ENCODE data around the gene NUDT13. TPM values are rescaled to one million over a fixed set of nuclear protein-coding genes. Genes with fewer than 3 reads are reported as not detected.
A peak's percentile ranks its signal among the peaks of the same experiment; 100 is the strongest.

Gene NUDT13
- total and polyA plus RNA-seq, 9 of the 15 experiments (the other 6 are each of a cell fraction or from before 2014, with no cell fraction given), result 4.7 to 11.1 (median 5.6) TPM

- Histone ChIP-seq H2AFZ (ENCODE audit: low read depth, low read length) (peak within 1 kb of the TSS; percentile 82), H3K4me3 (peak within 1 kb of the TSS; percentile 74), H3K27me3 (ENCODE audit: control insufficient read depth in 2 of 2, insufficient read depth in 2 of 2, low read length in 2 of 2) (no peaks in the 10 kb centered on the region), H3K4me2 (ENCODE audit: insufficient read depth, low read length) (peak within 1 kb of the TSS; percentile 82), H3K27ac (ENCODE audit: extremely low read depth, low read depth, low read length) (peak within 1 kb of the TSS; percentile 90), H3K9ac (ENCODE audit: insufficient read depth in 1 of 2, low read depth in 2 of 2, low read length in 2 of 2) (peak within 1 kb of the TSS; percentile 91 to 99), H3K4me1 (replicated peaks in 1 of 2; ENCODE audit: control insufficient read depth in 2 of 2, insufficient read depth in 2 of 2, low read length in 2 of 2) (peaks cover 9 to 12% of the 10 kb centered on the region in 2 experiments; a peak in 3 of 5 replicates), H3K79me2 (ENCODE audit: control insufficient read depth, insufficient read depth, low read length) (peaks cover 49% of the 10 kb centered on the region), H3K9me1 (ENCODE audit: control insufficient read depth, insufficient read depth, low read length) (no peaks in the 10 kb centered on the region), H3K36me3 (ENCODE audit: control insufficient read depth, insufficient read depth, low read length) (peaks cover under 1% of the 10 kb centered on the region; the same call in 2 of the 3 replicates), H4K20me1 (replicated peaks; ENCODE audit: control insufficient read depth, insufficient read depth, low read length) (peaks cover 8% of the 10 kb centered on the region; the same call in 1 of the 2 replicates), H3K9me3 (replicated peaks; ENCODE audit: control insufficient read depth, insufficient read depth, low read depth, low read length) (no peaks in the 10 kb centered on the region)
- peak; percentile 84 for FAIRE-seq
- peak; percentile 99 for DNase-seq (ENCODE audit: extremely low read depth in 1 of 4, low spot score in 3 of 4)
- no TSS peak for BruUV-seq (replicated peaks)
- intact Hi-C loops (cut with micrococcal nuclease), result loop anchor here (1.0 to 5.0 kb wide), 4 partner anchors 14 to 151 kb away; partner anchors contain the start of genes DNAJC9, ECD, FAM149B1 and NUDT13
- CTCF ChIA-PET (ENCODE audit: low intra/inter-chr PET ratio), result interaction anchor here (0.6 to 2.7 kb wide), 2 partner anchors 14 to 62 kb away, joined by 3 to 18 read pairs; partner anchors contain the start of gene NUDT13
- WGBS (ENCODE audit: insufficient coverage, low coverage, missing lambda C conversion rate), result under 1% methylated on average over 71 of the region's 75 CpGs
- POLR2A ChIA-PET, result interaction anchor here (0.6 to 7.5 kb wide), 43 partner anchors 10 to 836 kb away, joined by 3 to 112 read pairs (median 4); partner anchors contain the start of genes DNAJC9, ECD, FAM149B1 and NUDT13
- peak; percentile 95 for ATAC-seq
- in situ Hi-C loops (cut with MboI), result no loop called here
- no peak for TF ChIP-seq ZNF76 (CRISPR knock-in tag; IDR thresholded peaks at IDR 0.05; ENCODE audit: borderline replicate concordance)
- TF ChIP-seq PHTF2 (CRISPR knock-in tag; IDR thresholded peaks at IDR 0.05), result no peak
- TF ChIP-seq RERE (CRISPR knock-in tag; IDR thresholded peaks at IDR 0.05; ENCODE audit: borderline replicate concordance), result 0 out of 2 replicates have a peak, but pooled peaks have one; percentile 41
- TF ChIP-seq KAT2B (IDR thresholded peaks at IDR 0.05; ENCODE audit: low read depth, low read length), result no peak
- no peak for TF ChIP-seq HNRNPUL1 (IDR thresholded peaks at IDR 0.05; ENCODE audit: low read length)
- TF ChIP-seq SMARCC2 (IDR thresholded peaks at IDR 0.05; ENCODE audit: low read depth), result peak; percentile 29; the same call in 1 of the 2 replicates
- no peak for TF ChIP-seq ID3 (CRISPR knock-in tag; IDR thresholded peaks at IDR 0.05)
- peak; percentile 45; the same call in 1 of the 2 replicates for TF ChIP-seq ID3 (tag; IDR thresholded peaks at IDR 0.05)
- TF ChIP-seq KLF13 (tag; IDR thresholded peaks at IDR 0.05; ENCODE audit: borderline replicate concordance, low read depth), result peak; percentile 5; the same call in 1 of the 2 replicates
- TF ChIP-seq MAFK (IDR thresholded peaks at IDR 0.05; ENCODE audit: low read length), result no peak
- TF ChIP-seq HNRNPH1 (optimal IDR thresholded peaks at IDR 0.05; ENCODE audit: low read depth, low read length), result no peak
- TF ChIP-seq HDAC8 (tag; IDR thresholded peaks at IDR 0.05), result no peak
- TF ChIP-seq ZZZ3 (IDR thresholded peaks at IDR 0.05), result no peak
- no peak for TF ChIP-seq PHB2 (IDR thresholded peaks at IDR 0.05; ENCODE audit: low read depth)
- TF ChIP-seq CHCHD3 (CRISPR knock-in tag; IDR thresholded peaks at IDR 0.05), result peak; percentile 79; the same call in 1 of the 2 replicates
- no peak for TF ChIP-seq ZNF232 (CRISPR knock-in tag; IDR thresholded peaks at IDR 0.05)
Measured at GRCh38 chr10:73096449-73097304, 13.6 kb upstream of the NUDT13 start, which contains the start of gene P4HA1. TSS of gene P4HA1 (minus strand) at chr10:73096866. CDS start at chr10:73074883, 21,983 bp downstream.

Measured in K562 (cell line).